ENCODE results near the gene AFF4.
"Not testable (repeated sequence)": the region's sequence is repeated elsewhere in the genome, so short reads cannot be mapped to it uniquely, and the experiment has no call there.

Gene AFF4

GRCh38 chr5:132963171-132964104 is at the start of gene AFF4:
TSS of gene AFF4 (minus strand) at chr5:132963634. CDS start at chr5:132937189, 26,445 bp downstream.
- DNase-seq (ENCODE audit: low read depth): peak; percentile 83

GRCh38 chr5:133008455-133008854 is 45.0 kb upstream of the AFF4 start:
- not testable (repeated sequence) for DNase-seq (ENCODE audit: low read depth)

GRCh38 chr5:133006653-133007052 is 43.2 kb upstream of the AFF4 start:
- no peak for DNase-seq (ENCODE audit: low read depth)

- DNase-seq (ENCODE audit: low read depth): no peak
These were observed 35.8 kb upstream of the AFF4 start for GRCh38 chr5:132999246-132999645.

GRCh38 chr5:132998556-132998955 is 35.1 kb upstream of the AFF4 start:
- DNase-seq (ENCODE audit: low read depth): no peak

GRCh38 chr5:132996307-132996706 is 32.9 kb upstream of the AFF4 start:
- no peak for DNase-seq (ENCODE audit: low read depth)

GRCh38 chr5:132987531-132988408 is 24.3 kb upstream of the AFF4 start:
- no peak for DNase-seq (ENCODE audit: low read depth)

- not testable (repeated sequence) for DNase-seq (ENCODE audit: low read depth)
These were observed 19.5 kb upstream of the AFF4 start for GRCh38 chr5:132982971-132983370.

- DNase-seq (ENCODE audit: low read depth): no peak
These were observed 17.9 kb upstream of the AFF4 start for GRCh38 chr5:132981288-132981687.

- DNase-seq (ENCODE audit: low read depth): no peak
These were observed 16.5 kb upstream of the AFF4 start for GRCh38 chr5:132979976-132980375.

- DNase-seq (ENCODE audit: low read depth): no peak
These were observed 16.0 kb upstream of the AFF4 start for GRCh38 chr5:132979367-132979940.

- DNase-seq (ENCODE audit: low read depth): no peak
These were observed 13.4 kb upstream of the AFF4 start for GRCh38 chr5:132976852-132977251.

- DNase-seq (ENCODE audit: low read depth): not testable (repeated sequence)
These were observed 9.0 kb upstream of the AFF4 start for GRCh38 chr5:132972436-132972828.

GRCh38 chr5:132971483-132972435 is 8.3 kb upstream of the AFF4 start:
- no peak for DNase-seq (ENCODE audit: low read depth)

- DNase-seq (ENCODE audit: low read depth): no peak
These were observed 1.7 kb upstream of the AFF4 start for GRCh38 chr5:132965120-132965519.

GRCh38 chr5:132962429-132963021 is 909 bp downstream of the AFF4 start:
- no peak for DNase-seq (ENCODE audit: low read depth)

GRCh38 chr5:132961887-132962286 is 1.5 kb downstream of the AFF4 start:
- no peak for DNase-seq (ENCODE audit: low read depth)

- not testable (repeated sequence) for DNase-seq (ENCODE audit: low read depth)
These were observed 2.2 kb downstream of the AFF4 start for GRCh38 chr5:132961123-132961815.

GRCh38 chr5:132956166-132956799 is 7.2 kb downstream of the AFF4 start:
- DNase-seq (ENCODE audit: low read depth): not testable (repeated sequence)

GRCh38 chr5:132953710-132954109 is 9.7 kb downstream of the AFF4 start:
- DNase-seq (ENCODE audit: low read depth): no peak

Measured in activated T-helper 9 cell treated with anti-CD3 and anti-CD28 coated beads, Interleukin-2, amount 50 U/mL, for 16 hours (primary cell).